Liver (tissue), 9 donors: ENCODE results near the gene ARL2. TPM values are rescaled to one million over a fixed set of nuclear protein-coding genes. Genes with fewer than 3 reads are reported as not detected.

Source experiments
- DNase-seq: peaks from one replicate; pipeline ENCODE4 v3.0.0-alpha.2; 2017; ENCODE audit warnings: low spot score
- H3K27ac ChIP-seq, 2 donors: one replicate each; pipeline ENCODE4 v1.7.0; 2013; ENCODE audit warnings: inconsistent platforms in 2 of 2, low read length in 2 of 2, control low read depth in 1 of 2, low read depth in 1 of 2, mild to moderate bottlenecking in 1 of 2
- H3K27me3 ChIP-seq, 4 donors: one replicate each; pipeline versions ENCODE4 v1.6.1 to v1.7.0; 2013; ENCODE audit warnings: low read length in 3 of 4, inconsistent platforms in 1 of 4, mild to moderate bottlenecking in 1 of 4, moderate library complexity in 1 of 4; ENCODE audit not compliant: control insufficient read depth in 4 of 4, insufficient read depth in 4 of 4
- H3K36me3 ChIP-seq, 4 donors: one replicate each; pipeline versions ENCODE4 v1.6.1 to v1.7.0; 2013; ENCODE audit warnings: low read length in 3 of 4, mild to moderate bottlenecking in 3 of 4, low read depth in 1 of 4, moderate library complexity in 1 of 4; ENCODE audit not compliant: control insufficient read depth in 4 of 4, insufficient read depth in 3 of 4
- H3K4me1 ChIP-seq, 4 donors: one replicate each; pipeline versions ENCODE4 v1.6.1 to v1.7.0; 2013; ENCODE audit warnings: low read length in 3 of 4, mild to moderate bottlenecking in 3 of 4, moderate library complexity in 1 of 4; ENCODE audit not compliant: control insufficient read depth in 4 of 4, insufficient read depth in 4 of 4
- H3K4me3 ChIP-seq, 3 donors: one replicate each; pipeline versions ENCODE4 v1.6.1 to v1.7.0; 2013; ENCODE audit warnings: low read length in 3 of 3, control low read depth in 1 of 3, low read depth in 1 of 3, mild to moderate bottlenecking in 1 of 3
- H3K9ac ChIP-seq, 2 donors: one replicate each; pipeline ENCODE4 v1.7.0; 2013; ENCODE audit warnings: low read length in 2 of 2, mild to moderate bottlenecking in 2 of 2, moderate library complexity in 2 of 2, control low read depth in 1 of 2, low read depth in 1 of 2
- H3K9me3 ChIP-seq, 4 donors: one replicate each; pipeline versions ENCODE4 v1.6.1 to v1.7.0; 2013; ENCODE audit warnings: low read length in 3 of 4; ENCODE audit not compliant: control insufficient read depth in 4 of 4
- CTCF ChIP-seq: fragments of 150-350 bp; IDR thresholded peaks from 2 replicates; pipeline ENCODE4 v1.5.1; 2017; ENCODE audit warnings: improper control_type of control experiment, low read depth, low read length; ENCODE audit not compliant: missing input control
- EGR1 ChIP-seq, 2 donors: IDR thresholded peaks; 2 replicates each; pipeline ENCODE4 v1.6.1; 2016 to 2018; ENCODE audit warnings: antibody characterized with exemption in 2 of 2, low read depth in 2 of 2
- FOXA1 ChIP-seq: IDR thresholded peaks from 2 replicates; pipeline ENCODE4 v1.6.1; 2016; ENCODE audit warnings: antibody characterized with exemption
- FOXA2 ChIP-seq: IDR thresholded peaks from 2 replicates; pipeline ENCODE4 v1.6.1; 2016; ENCODE audit warnings: antibody characterized with exemption
- GABPA ChIP-seq, 2 donors: IDR thresholded peaks in 1 of 2; conservative IDR thresholded peaks in 1 of 2; 2 replicates each; pipeline ENCODE4 v1.6.1; 2016; ENCODE audit warnings: antibody characterized with exemption in 2 of 2, mild to moderate bottlenecking in 1 of 2, moderate library complexity in 1 of 2
- HNF4A ChIP-seq, 2 donors: conservative IDR thresholded peaks; 2 replicates each; pipeline ENCODE4 v1.6.1; 2016; ENCODE audit warnings: antibody characterized with exemption in 2 of 2, mild to moderate bottlenecking in 2 of 2
- HNF4G ChIP-seq: IDR thresholded peaks from 2 replicates; pipeline ENCODE4 v1.6.1; 2016; ENCODE audit warnings: antibody characterized with exemption
- JUND ChIP-seq, 2 donors: IDR thresholded peaks; 2 replicates each; pipeline ENCODE4 v1.6.1; 2016; ENCODE audit warnings: antibody characterized with exemption in 2 of 2
- MAX ChIP-seq: IDR thresholded peaks from 2 replicates; pipeline ENCODE4 v1.6.1; 2016; ENCODE audit warnings: antibody characterized with exemption
- NR2F2 ChIP-seq: IDR thresholded peaks from 2 replicates; pipeline ENCODE4 v1.6.1; 2016; ENCODE audit warnings: antibody characterized with exemption
- RAD21 ChIP-seq, 2 donors: IDR thresholded peaks; 2 replicates each; pipeline ENCODE4 v1.6.1; 2016; ENCODE audit warnings: antibody characterized with exemption in 2 of 2, mild to moderate bottlenecking in 2 of 2
- RXRA ChIP-seq, 2 donors: IDR thresholded peaks; 2 replicates each; pipeline ENCODE4 v1.6.1; 2017 to 2018; ENCODE audit warnings: antibody characterized with exemption in 2 of 2, mild to moderate bottlenecking in 1 of 2
- SP1 ChIP-seq: IDR thresholded peaks from 2 replicates; pipeline ENCODE4 v1.6.1; 2018; ENCODE audit warnings: antibody characterized with exemption, mild to moderate bottlenecking
- TAF1 ChIP-seq: conservative IDR thresholded peaks from 2 replicates; pipeline ENCODE4 v1.6.1; 2016; ENCODE audit warnings: antibody characterized with exemption, mild to moderate bottlenecking
- YY1 ChIP-seq: IDR thresholded peaks from 2 replicates; pipeline ENCODE4 v1.6.1; 2016; ENCODE audit warnings: antibody characterized with exemption, mild to moderate bottlenecking
- WGBS: extraction: QIAGEN DNeasy Blood & Tissue Kit; methylation state at CpG from one replicate; pipeline ENCODE4 v1.1.7; 2013; 5-methylcytosine and 5-hydroxymethylcytosine counted together
- polyA plus RNA-seq, 2 donors: library from polyadenylated mRNA; stranded (reverse) in 1 of 2; unstranded in 1 of 2; fragments of 200-250 nt in 1 of 2; fragments of >200 nt in 1 of 2; fragmentation: Nextera tagmentation in 1 of 2; extraction: Ambion mirVana in 1 of 2; gene quantifications; one replicate each; pipeline versions ENCODE4 v1.2.1 to v1.2.3, GENCODE V29; 2013 to 2015
- total RNA-seq, 2 donors: library from RNA; depleted of rRNA; stranded (reverse); fragments of >200 nt; gene quantifications; one replicate each; pipeline ENCODE4 v1.2.3, GENCODE V29; 2014
- TF ChIP-seq, protein P1 (sequence below): IDR thresholded peaks from 2 replicates; pipeline ENCODE4 v1.6.1; 2016; ENCODE audit warnings: antibody characterized with exemption
- TF ChIP-seq, protein P2 (sequence below): IDR thresholded peaks from 2 replicates; pipeline ENCODE4 v1.6.1; 2016; ENCODE audit warnings: antibody characterized with exemption, mild to moderate bottlenecking
- TF ChIP-seq, protein P3 (sequence below): IDR thresholded peaks from 2 replicates; pipeline ENCODE4 v1.6.1; 2016; ENCODE audit warnings: antibody characterized with exemption
- donor health status: healthy.
- donor health status: healthy.
- donor health status: healthy.
- donor health status: healthy.
- donor health status: healthy.

ARL2 gene
- total and polyA plus RNA-seq, 4 donors: 10.8 to 19.5 (median 15.0) TPM

DNA sequence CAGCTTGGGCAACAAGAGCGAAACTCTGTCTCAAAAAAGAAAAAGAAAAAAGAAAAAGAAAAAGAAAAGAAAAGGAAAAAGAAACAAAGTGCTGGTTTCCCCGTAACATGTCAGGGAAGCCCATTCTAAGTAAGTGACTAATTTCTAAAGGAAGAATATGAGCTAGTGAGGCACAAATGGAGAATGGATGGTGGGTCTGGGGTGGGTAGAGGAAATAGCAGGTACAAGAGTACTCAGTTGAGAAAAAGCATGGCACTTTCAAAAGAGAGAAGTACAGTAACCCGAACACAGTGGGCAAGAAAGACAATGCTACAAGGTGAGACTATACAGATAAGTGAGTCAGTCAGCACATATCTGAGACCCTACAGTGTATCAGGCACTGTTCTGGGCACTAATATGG lies 46.6 kb upstream of the ARL2 start:
- Histone ChIP-seq H3K36me3 (no peaks in the 10 kb centered on the region), H3K4me1 (peaks cover 0 to 10% (median 7%) of the 10 kb centered on the region in 4 donors), H3K9me3 (peaks cover 0 to 1% (median 0%) of the 10 kb centered on the region in 4 donors), H3K27me3 (no peaks in the 10 kb centered on the region), H3K9ac (no peak overlapping the region), H3K4me3 (no peak overlapping the region), H3K27ac (no peak overlapping the region)
- no peak for TF ChIP-seq YY1
- no peak for TF ChIP-seq TAF1
- TF ChIP-seq, protein P1, sequence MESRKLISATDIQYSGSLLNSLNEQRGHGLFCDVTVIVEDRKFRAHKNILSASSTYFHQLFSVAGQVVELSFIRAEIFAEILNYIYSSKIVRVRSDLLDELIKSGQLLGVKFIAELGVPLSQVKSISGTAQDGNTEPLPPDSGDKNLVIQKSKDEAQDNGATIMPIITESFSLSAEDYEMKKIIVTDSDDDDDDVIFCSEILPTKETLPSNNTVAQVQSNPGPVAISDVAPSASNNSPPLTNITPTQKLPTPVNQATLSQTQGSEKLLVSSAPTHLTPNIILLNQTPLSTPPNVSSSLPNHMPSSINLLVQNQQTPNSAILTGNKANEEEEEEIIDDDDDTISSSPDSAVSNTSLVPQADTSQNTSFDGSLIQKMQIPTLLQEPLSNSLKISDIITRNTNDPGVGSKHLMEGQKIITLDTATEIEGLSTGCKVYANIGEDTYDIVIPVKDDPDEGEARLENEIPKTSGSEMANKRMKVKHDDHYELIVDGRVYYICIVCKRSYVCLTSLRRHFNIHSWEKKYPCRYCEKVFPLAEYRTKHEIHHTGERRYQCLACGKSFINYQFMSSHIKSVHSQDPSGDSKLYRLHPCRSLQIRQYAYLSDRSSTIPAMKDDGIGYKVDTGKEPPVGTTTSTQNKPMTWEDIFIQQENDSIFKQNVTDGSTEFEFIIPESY: no peak
- TF ChIP-seq JUND (IDR thresholded peaks at IDR 0.05): no peak
- no peak for TF ChIP-seq FOXA1
- TF ChIP-seq CTCF: no peak
- no peak for TF ChIP-seq MAX
- TF ChIP-seq NR2F2: no peak
- TF ChIP-seq HNF4A (conservative IDR thresholded peaks at IDR 0.05): no peak
- TF ChIP-seq FOXA2: no peak
- TF ChIP-seq EGR1 (IDR thresholded peaks at IDR 0.05; ENCODE audit: low read depth in 2 of 2): no peak
- TF ChIP-seq GABPA (IDR thresholded peaks at IDR 0.05 in 1 of 2, conservative IDR thresholded peaks at IDR 0.05 in 1 of 2): no peak
- no peak for TF ChIP-seq SP1
- TF ChIP-seq RAD21 (IDR thresholded peaks at IDR 0.05): no peak
- TF ChIP-seq, protein P2, sequence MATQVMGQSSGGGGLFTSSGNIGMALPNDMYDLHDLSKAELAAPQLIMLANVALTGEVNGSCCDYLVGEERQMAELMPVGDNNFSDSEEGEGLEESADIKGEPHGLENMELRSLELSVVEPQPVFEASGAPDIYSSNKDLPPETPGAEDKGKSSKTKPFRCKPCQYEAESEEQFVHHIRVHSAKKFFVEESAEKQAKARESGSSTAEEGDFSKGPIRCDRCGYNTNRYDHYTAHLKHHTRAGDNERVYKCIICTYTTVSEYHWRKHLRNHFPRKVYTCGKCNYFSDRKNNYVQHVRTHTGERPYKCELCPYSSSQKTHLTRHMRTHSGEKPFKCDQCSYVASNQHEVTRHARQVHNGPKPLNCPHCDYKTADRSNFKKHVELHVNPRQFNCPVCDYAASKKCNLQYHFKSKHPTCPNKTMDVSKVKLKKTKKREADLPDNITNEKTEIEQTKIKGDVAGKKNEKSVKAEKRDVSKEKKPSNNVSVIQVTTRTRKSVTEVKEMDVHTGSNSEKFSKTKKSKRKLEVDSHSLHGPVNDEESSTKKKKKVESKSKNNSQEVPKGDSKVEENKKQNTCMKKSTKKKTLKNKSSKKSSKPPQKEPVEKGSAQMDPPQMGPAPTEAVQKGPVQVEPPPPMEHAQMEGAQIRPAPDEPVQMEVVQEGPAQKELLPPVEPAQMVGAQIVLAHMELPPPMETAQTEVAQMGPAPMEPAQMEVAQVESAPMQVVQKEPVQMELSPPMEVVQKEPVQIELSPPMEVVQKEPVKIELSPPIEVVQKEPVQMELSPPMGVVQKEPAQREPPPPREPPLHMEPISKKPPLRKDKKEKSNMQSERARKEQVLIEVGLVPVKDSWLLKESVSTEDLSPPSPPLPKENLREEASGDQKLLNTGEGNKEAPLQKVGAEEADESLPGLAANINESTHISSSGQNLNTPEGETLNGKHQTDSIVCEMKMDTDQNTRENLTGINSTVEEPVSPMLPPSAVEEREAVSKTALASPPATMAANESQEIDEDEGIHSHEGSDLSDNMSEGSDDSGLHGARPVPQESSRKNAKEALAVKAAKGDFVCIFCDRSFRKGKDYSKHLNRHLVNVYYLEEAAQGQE: no peak
- TF ChIP-seq RXRA (IDR thresholded peaks at IDR 0.05): no peak
- TF ChIP-seq, protein P3, sequence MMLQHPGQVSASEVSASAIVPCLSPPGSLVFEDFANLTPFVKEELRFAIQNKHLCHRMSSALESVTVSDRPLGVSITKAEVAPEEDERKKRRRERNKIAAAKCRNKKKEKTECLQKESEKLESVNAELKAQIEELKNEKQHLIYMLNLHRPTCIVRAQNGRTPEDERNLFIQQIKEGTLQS: no peak
- 95% methylated on average over 3 of the region's 3 CpGs for WGBS
- DNase-seq: no peak

DNA sequence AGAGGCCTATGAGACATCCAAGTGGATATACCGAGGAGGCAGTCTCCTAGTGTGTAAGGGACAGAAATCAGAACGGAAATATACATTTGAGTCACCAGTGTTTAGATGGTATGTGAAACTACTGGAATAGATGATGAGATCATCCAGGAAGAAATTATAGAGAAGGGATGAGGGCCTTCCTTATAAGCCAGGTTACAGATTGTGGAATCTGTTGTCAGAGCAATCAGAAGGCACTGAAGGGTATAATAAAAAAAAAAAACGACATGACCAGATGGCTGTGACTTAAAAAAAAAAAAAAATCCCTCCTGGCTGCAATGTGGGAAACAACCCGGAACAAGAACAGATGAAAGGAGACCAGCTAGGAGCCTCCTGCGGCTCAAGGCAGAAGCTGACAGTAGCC lies 44.8 kb upstream of the ARL2 start:
- Histone ChIP-seq H3K4me3 (no peak overlapping the region), H3K9ac (no peak overlapping the region), H3K27me3 (no peaks in the 10 kb centered on the region), H3K4me1 (peaks cover 0 to 10% (median 7%) of the 10 kb centered on the region in 4 donors), H3K36me3 (no peaks in the 10 kb centered on the region), H3K9me3 (peaks cover 0 to 1% (median 0%) of the 10 kb centered on the region in 4 donors), H3K27ac (no peak overlapping the region)
- WGBS: 65% methylated on average over 5 of the region's 5 CpGs
- no peak for DNase-seq
- TF ChIP-seq HNF4G (no peak), MAX (no peak), FOXA1 (no peak), RAD21 (IDR thresholded peaks at IDR 0.05) (no peak), YY1 (no peak), RXRA (IDR thresholded peaks at IDR 0.05) (no peak), FOXA2 (no peak), TAF1 (no peak), CTCF (no peak), HNF4A (conservative IDR thresholded peaks at IDR 0.05) (no peak), NR2F2 (no peak)
- TF ChIP-seq, protein P2: no peak
